IMR-90 (cell line): ENCODE measurements around the gene AJM1.

Experiments used
- CHD1 ChIP-seq: IDR thresholded peaks from 2 replicates; pipeline ENCODE4 v1.6.1; 2012; ENCODE audit warnings: low read depth, low read length, improper control_type of control experiment
- MAFK ChIP-seq: IDR thresholded peaks from 2 replicates; pipeline ENCODE4 v1.6.1; 2012; ENCODE audit warnings: low read depth, low read length, improper control_type of control experiment
- NFE2L2 ChIP-seq: fragments of 150-350 bp; IDR thresholded peaks from 2 replicates; pipeline ENCODE4 v1.6.1; 2016; ENCODE audit warnings: low read depth, mild to moderate bottlenecking, low read length
- POLR2A ChIP-seq: IDR thresholded peaks from 2 replicates; pipeline ENCODE4 v1.6.1; 2012; ENCODE audit warnings: mild to moderate bottlenecking, low read depth, low read length
- RAD21 ChIP-seq: IDR thresholded peaks from 2 replicates; pipeline ENCODE4 v1.6.1; 2012; ENCODE audit warnings: low read length, improper control_type of control experiment
- RFX5 ChIP-seq: IDR thresholded peaks from 2 replicates; pipeline ENCODE4 v1.8.0; 2012; ENCODE audit warnings: low read depth, mild to moderate bottlenecking, low read length, moderate library complexity
- TF ChIP-seq, protein P1 (sequence below): conservative IDR thresholded peaks from 2 replicates; pipeline ENCODE4 v1.5.1; 2012; ENCODE audit warnings: mild to moderate bottlenecking, low read depth, low read length, improper control_type of control experiment
- TF ChIP-seq, protein P2 (sequence below): fragments of 150-350 bp; IDR thresholded peaks from 2 replicates; pipeline ENCODE4 v1.6.1; 2016; ENCODE audit warnings: low read depth, mild to moderate bottlenecking, low read length, moderate library complexity, borderline replicate concordance

- TF ChIP-seq, protein P1, sequence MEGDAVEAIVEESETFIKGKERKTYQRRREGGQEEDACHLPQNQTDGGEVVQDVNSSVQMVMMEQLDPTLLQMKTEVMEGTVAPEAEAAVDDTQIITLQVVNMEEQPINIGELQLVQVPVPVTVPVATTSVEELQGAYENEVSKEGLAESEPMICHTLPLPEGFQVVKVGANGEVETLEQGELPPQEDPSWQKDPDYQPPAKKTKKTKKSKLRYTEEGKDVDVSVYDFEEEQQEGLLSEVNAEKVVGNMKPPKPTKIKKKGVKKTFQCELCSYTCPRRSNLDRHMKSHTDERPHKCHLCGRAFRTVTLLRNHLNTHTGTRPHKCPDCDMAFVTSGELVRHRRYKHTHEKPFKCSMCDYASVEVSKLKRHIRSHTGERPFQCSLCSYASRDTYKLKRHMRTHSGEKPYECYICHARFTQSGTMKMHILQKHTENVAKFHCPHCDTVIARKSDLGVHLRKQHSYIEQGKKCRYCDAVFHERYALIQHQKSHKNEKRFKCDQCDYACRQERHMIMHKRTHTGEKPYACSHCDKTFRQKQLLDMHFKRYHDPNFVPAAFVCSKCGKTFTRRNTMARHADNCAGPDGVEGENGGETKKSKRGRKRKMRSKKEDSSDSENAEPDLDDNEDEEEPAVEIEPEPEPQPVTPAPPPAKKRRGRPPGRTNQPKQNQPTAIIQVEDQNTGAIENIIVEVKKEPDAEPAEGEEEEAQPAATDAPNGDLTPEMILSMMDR = no peak
- TF ChIP-seq RAD21 (no peak), POLR2A (no peak), NFE2L2 (no peak), RFX5 (no peak), MAFK (no peak), CHD1 (no peak)
- TF ChIP-seq, protein P2, sequence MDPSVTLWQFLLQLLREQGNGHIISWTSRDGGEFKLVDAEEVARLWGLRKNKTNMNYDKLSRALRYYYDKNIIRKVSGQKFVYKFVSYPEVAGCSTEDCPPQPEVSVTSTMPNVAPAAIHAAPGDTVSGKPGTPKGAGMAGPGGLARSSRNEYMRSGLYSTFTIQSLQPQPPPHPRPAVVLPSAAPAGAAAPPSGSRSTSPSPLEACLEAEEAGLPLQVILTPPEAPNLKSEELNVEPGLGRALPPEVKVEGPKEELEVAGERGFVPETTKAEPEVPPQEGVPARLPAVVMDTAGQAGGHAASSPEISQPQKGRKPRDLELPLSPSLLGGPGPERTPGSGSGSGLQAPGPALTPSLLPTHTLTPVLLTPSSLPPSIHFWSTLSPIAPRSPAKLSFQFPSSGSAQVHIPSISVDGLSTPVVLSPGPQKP = no peak
Observed at GRCh38 chr9:136881691-136882108, 39.4 kb downstream of the AJM1 start.
